ENCODE data around the gene XAB2.

GRCh38 chr19:7589822-7590221, 39.5 kb downstream of the XAB2 start:
- TF ChIP-seq CTCF (conservative IDR thresholded peaks at IDR 0.05; ENCODE audit: low read depth, low read length) (no peak), EZH2 (IDR thresholded peaks at IDR 0.05; ENCODE audit: low read length, unreplicated experiment) (no peak)

All from PC-3 (cell line).